ENCODE measurements around the gene C2orf81.

- TF ChIP-seq POLR2AphosphoS5 (IDR thresholded peaks at IDR 0.05) (no peak), RAD21 (conservative IDR thresholded peaks at IDR 0.05) (no peak), EZH2 (IDR thresholded peaks at IDR 0.05; ENCODE audit: borderline replicate concordance, insufficient read depth, low read length, poor library complexity, severe bottlenecking) (no peak), REST (IDR thresholded peaks at IDR 0.05; ENCODE audit: borderline replicate concordance) (no peak), CTCF (IDR thresholded peaks at IDR 0.05; ENCODE audit: poor library complexity, severe bottlenecking) (no peak), SMC3 (conservative IDR thresholded peaks at IDR 0.05; ENCODE audit: poor library complexity) (no peak), EP300 (conservative IDR thresholded peaks at IDR 0.05; ENCODE audit: poor library complexity, severe bottlenecking) (no peak)
These were observed 47.4 kb downstream of the C2orf81 start for GRCh38 chr2:74373985-74374384.

All from neural cell (in vitro differentiated cells).